ENCODE data around the gene MASP2.

MASP2 gene

GRCh38 chr1:11012260-11013159, 34.5 kb downstream of the MASP2 start, which contains the start of gene TARDBP:
TSS of gene TARDBP (plus strand) at chr1:11012654. CDS start at chr1:11013728, 1,074 bp downstream.
- TF ChIP-seq RAD21 (IDR thresholded peaks at IDR 0.05; ENCODE audit: low read depth) (no peak), ZBTB7A (IDR thresholded peaks at IDR 0.05; ENCODE audit: low read depth) (no peak), EP300 (IDR thresholded peaks at IDR 0.05; ENCODE audit: borderline replicate concordance) (peak; percentile 83), FOXM1 (IDR thresholded peaks at IDR 0.05; ENCODE audit: borderline replicate concordance, low read depth) (no peak; the same call in 1 of the 2 replicates), TAF1 (IDR thresholded peaks at IDR 0.05; ENCODE audit: low read depth) (peak; percentile 98), REST (IDR thresholded peaks at IDR 0.05; ENCODE audit: low read depth) (0 out of 2 replicates have a peak, but pooled peaks have one; percentile 3), MAX (IDR thresholded peaks at IDR 0.05) (no peak), CEBPB (IDR thresholded peaks at IDR 0.05) (no peak), NFIC (IDR thresholded peaks at IDR 0.05) (peak; percentile 47), TCF12 (IDR thresholded peaks at IDR 0.05; ENCODE audit: low read depth) (0 out of 2 replicates have a peak, but pooled peaks have one; percentile 29), TEAD4 (IDR thresholded peaks at IDR 0.05) (no peak), YY1 (IDR thresholded peaks at IDR 0.05; ENCODE audit: low read depth) (peak; percentile 93), CREB1 (IDR thresholded peaks at IDR 0.05; ENCODE audit: low read depth) (no peak; the same call in 1 of the 2 replicates), EGR1 (IDR thresholded peaks at IDR 0.05) (peak; percentile 35; the same call in 1 of the 2 replicates), USF1 (IDR thresholded peaks at IDR 0.05) (0 out of 2 replicates have a peak, but pooled peaks have one; percentile 1)

- no peak for TF ChIP-seq CEBPB (IDR thresholded peaks at IDR 0.05)
- TF ChIP-seq TEAD4 (IDR thresholded peaks at IDR 0.05): no peak
- no peak for TF ChIP-seq USF1 (IDR thresholded peaks at IDR 0.05)
- TF ChIP-seq EGR1 (IDR thresholded peaks at IDR 0.05): no peak
- no peak for TF ChIP-seq EP300 (IDR thresholded peaks at IDR 0.05; ENCODE audit: borderline replicate concordance)
- no peak for TF ChIP-seq MAX (IDR thresholded peaks at IDR 0.05)
- no peak for TF ChIP-seq ZBTB7A (IDR thresholded peaks at IDR 0.05; ENCODE audit: low read depth)
Observed at GRCh38 chr1:11000526-11000925, 46.5 kb downstream of the MASP2 start.

GRCh38 chr1:10996100-10996499, 50.9 kb downstream of the MASP2 start:
- no peak for TF ChIP-seq NFIC (IDR thresholded peaks at IDR 0.05)
- no peak for TF ChIP-seq TAF1 (IDR thresholded peaks at IDR 0.05; ENCODE audit: low read depth)
- TF ChIP-seq YY1 (IDR thresholded peaks at IDR 0.05; ENCODE audit: low read depth): no peak
- TF ChIP-seq MAX (IDR thresholded peaks at IDR 0.05): no peak
- TF ChIP-seq TEAD4 (IDR thresholded peaks at IDR 0.05): no peak
- no peak for TF ChIP-seq FOXM1 (IDR thresholded peaks at IDR 0.05; ENCODE audit: borderline replicate concordance, low read depth)
- no peak for TF ChIP-seq USF1 (IDR thresholded peaks at IDR 0.05)
- TF ChIP-seq RAD21 (IDR thresholded peaks at IDR 0.05; ENCODE audit: low read depth): no peak
- no peak for TF ChIP-seq EP300 (IDR thresholded peaks at IDR 0.05; ENCODE audit: borderline replicate concordance)
- TF ChIP-seq CEBPB (IDR thresholded peaks at IDR 0.05): no peak
- TF ChIP-seq EGR1 (IDR thresholded peaks at IDR 0.05): no peak
- TF ChIP-seq ZBTB7A (IDR thresholded peaks at IDR 0.05; ENCODE audit: low read depth): no peak
- no peak for TF ChIP-seq TCF12 (IDR thresholded peaks at IDR 0.05; ENCODE audit: low read depth)
- TF ChIP-seq REST (IDR thresholded peaks at IDR 0.05; ENCODE audit: low read depth): no peak
- no peak for TF ChIP-seq CREB1 (IDR thresholded peaks at IDR 0.05; ENCODE audit: low read depth)

GRCh38 chr1:10992864-10993263, 54.2 kb downstream of the MASP2 start:
- TF ChIP-seq USF1 (IDR thresholded peaks at IDR 0.05) (no peak), ZBTB7A (IDR thresholded peaks at IDR 0.05; ENCODE audit: low read depth) (no peak), CEBPB (IDR thresholded peaks at IDR 0.05) (no peak), TAF1 (IDR thresholded peaks at IDR 0.05; ENCODE audit: low read depth) (no peak), TEAD4 (IDR thresholded peaks at IDR 0.05) (no peak), FOXM1 (IDR thresholded peaks at IDR 0.05; ENCODE audit: borderline replicate concordance, low read depth) (no peak), EGR1 (IDR thresholded peaks at IDR 0.05) (no peak), NFIC (IDR thresholded peaks at IDR 0.05) (no peak), RAD21 (IDR thresholded peaks at IDR 0.05; ENCODE audit: low read depth) (no peak), MAX (IDR thresholded peaks at IDR 0.05) (no peak), TCF12 (IDR thresholded peaks at IDR 0.05; ENCODE audit: low read depth) (no peak), EP300 (IDR thresholded peaks at IDR 0.05; ENCODE audit: borderline replicate concordance) (no peak), REST (IDR thresholded peaks at IDR 0.05; ENCODE audit: low read depth) (no peak), CREB1 (IDR thresholded peaks at IDR 0.05; ENCODE audit: low read depth) (no peak), YY1 (IDR thresholded peaks at IDR 0.05; ENCODE audit: low read depth) (no peak)

All from Ishikawa (cell line).